Endothelial cell of umbilical vein (primary cell): ENCODE measurements around the gene ZNF652. TPM values are rescaled to one million over a fixed set of nuclear protein-coding genes. Genes with fewer than 3 reads are reported as not detected.

Experiments
- BruUV-seq: library from RNA; stranded (reverse); fragments of 400-500 nt; replicated peaks from 2 replicates; lab custom pipeline; 2021; lab: Mats Ljungman, UMichigan
- CTCF ChIA-PET: fragments of 300-600, 350-600 bp; sonication (Branson Sonifier 250); formaldehyde crosslinking; loops from one replicate; lab custom pipeline; 2021; ENCODE audit warnings: antibody characterized with exemption, inconsistent platforms; lab: Charles Lee
- POLR2A ChIA-PET: fragments of 300-600, 350-600 bp; sonication (Branson Sonifier 250); formaldehyde crosslinking; loops from one replicate; lab custom pipeline; 2021; ENCODE audit warnings: antibody characterized with exemption, inconsistent platforms; lab: Charles Lee
- DNase-seq: peaks from one replicate; pipeline ENCODE4 v3.0.0-alpha.2; 2011; ENCODE audit warnings: low read depth, low spot score
- FAIRE-seq: peaks from 2 replicates; lab custom pipeline; 2011; peaks lifted over from hg19 to GRCh38; lab: Jason Lieb, UNC
- H2AFZ ChIP-seq: 2 replicates; pipeline ENCODE4 v1.6.0; 2012; ENCODE audit warnings: low read depth, low read length, control low read depth, inconsistent platforms
- H3K27ac ChIP-seq: 2 replicates; pipeline ENCODE4 v1.5.1; 2011; ENCODE audit warnings: low read depth, mild to moderate bottlenecking, control low read depth, low read length, moderate library complexity; ENCODE audit not compliant: insufficient read depth
- H3K27me3 ChIP-seq, 2 experiments: 2 replicates each; pipeline versions ENCODE4 v1.6.0 to v1.6.1; 2011; ENCODE audit warnings: low read length in 2 of 2, mixed read lengths in 1 of 2; ENCODE audit not compliant: control insufficient read depth in 2 of 2, insufficient read depth in 2 of 2
- H3K36me3 ChIP-seq, 2 experiments: 2 replicates in 1 of 2; 3 replicates in 1 of 2; pipeline ENCODE4 v1.5.1; 2011; ENCODE audit warnings: low read length in 2 of 2, mild to moderate bottlenecking in 1 of 2, moderate library complexity in 1 of 2; ENCODE audit not compliant: control insufficient read depth in 2 of 2, insufficient read depth in 2 of 2; ENCODE audit errors: extremely low read depth in 1 of 2
- H3K4me1 ChIP-seq: 3 replicates; pipeline ENCODE4 v1.5.1; 2011; ENCODE audit warnings: mild to moderate bottlenecking, low read length; ENCODE audit not compliant: control insufficient read depth, insufficient read depth; ENCODE audit errors: extremely low read depth
- H3K4me2 ChIP-seq: 2 replicates; pipeline ENCODE4 v1.6.1; 2011; ENCODE audit warnings: low read length, control low read depth, mixed read lengths; ENCODE audit not compliant: insufficient read depth
- H3K4me3 ChIP-seq, 3 experiments: fragments of 200-600 bp in 1 of 3; sonication (generic), shearing (Covaris generic) in 1 of 3; replicated peaks in 1 of 3; 2 replicates each; pipeline ENCODE4 v1.5.1; 2011 to 2016; ENCODE audit warnings: control low read depth in 3 of 3, low read length in 3 of 3, mild to moderate bottlenecking in 2 of 3, inconsistent platforms in 1 of 3, low read depth in 1 of 3, moderate library complexity in 1 of 3; ENCODE audit not compliant: insufficient read depth in 1 of 3
- H3K79me2 ChIP-seq: 2 replicates; pipeline ENCODE4 v1.6.0; 2012; ENCODE audit warnings: low read length, inconsistent platforms; ENCODE audit not compliant: control insufficient read depth, insufficient read depth
- H3K9ac ChIP-seq: replicated peaks from 2 replicates; pipeline ENCODE3; 2011; ENCODE audit warnings: low read length, control low read depth; ENCODE audit not compliant: insufficient read depth; ENCODE audit errors: extremely low read depth
- H3K9me1 ChIP-seq: replicated peaks from 3 replicates; pipeline ENCODE4 v1.6.0; 2011; ENCODE audit warnings: mild to moderate bottlenecking, low read length; ENCODE audit not compliant: control insufficient read depth, insufficient read depth; ENCODE audit errors: extremely low read depth
- H3K9me3 ChIP-seq: replicated peaks from 2 replicates; pipeline ENCODE4 v1.5.1; 2012; ENCODE audit warnings: low read length, inconsistent platforms; ENCODE audit not compliant: control insufficient read depth, insufficient read depth
- H4K20me1 ChIP-seq: replicated peaks from 2 replicates; pipeline ENCODE3; 2011; ENCODE audit warnings: mild to moderate bottlenecking, low read length; ENCODE audit not compliant: control insufficient read depth, insufficient read depth; ENCODE audit errors: extremely low read depth
- EZH2 ChIP-seq: IDR thresholded peaks from 2 replicates; pipeline ENCODE4 v1.6.1; 2012; ENCODE audit warnings: borderline replicate concordance, low read depth, mild to moderate bottlenecking, moderate library complexity, low read length, inconsistent platforms; ENCODE audit not compliant: severe bottlenecking
- JUN ChIP-seq: IDR thresholded peaks from 2 replicates; pipeline ENCODE4 v1.6.1; 2011; ENCODE audit warnings: borderline replicate concordance, low read depth; ENCODE audit not compliant: insufficient read length, insufficient read depth
- MYC ChIP-seq: IDR thresholded peaks from one replicate; pipeline ENCODE4 v1.6.1; 2011; ENCODE audit warnings: mild to moderate bottlenecking, low read depth, low read length
- POLR2A ChIP-seq: IDR thresholded peaks from 2 replicates; pipeline ENCODE4 v1.6.1; 2012; ENCODE audit warnings: low read depth, mild to moderate bottlenecking, control low read depth, low read length
- POLR2AphosphoS5 ChIP-seq: IDR thresholded peaks from 2 replicates; pipeline ENCODE4 v1.6.1; 2012; ENCODE audit warnings: low read depth, mild to moderate bottlenecking, control low read depth, low read length, moderate library complexity; ENCODE audit not compliant: insufficient read depth
- dilution Hi-C: fragments of 300-500 bp; cut with MboI; formaldehyde crosslinking; loops from one replicate; pipeline ENCODE4 v1.15.0; 2019; ENCODE audit warnings: low sequenced_read_pairs; ENCODE audit not compliant: extremely low pct_ligation_motif_present
- intact Hi-C: fragments of 100-400 bp; cut with micrococcal nuclease; formaldehyde crosslinking; loops from one replicate; pipeline ENCODE4 v1.10.0; 2022
- polyA plus RNA-seq, 4 experiments: library from polyadenylated mRNA; depleted of rRNA in 3 of 4; stranded (reverse) in 3 of 4; unstranded in 1 of 4; fragments of >200 nt; gene quantifications; 2 replicates each; pipeline versions ENCODE4 v1.2.1 to v1.2.3, GENCODE V29; 2011 to 2012; ENCODE audit warnings: missing spikeins in 1 of 4
- total RNA-seq: library from RNA; stranded (reverse); gene quantifications from 2 replicates; pipeline ENCODE4 v1.2.3, GENCODE V29; 2021
- TF ChIP-seq, protein P1 (sequence below), 2 donors: IDR thresholded peaks; 1 replicate in 1 of 2; 2 replicates in 1 of 2; pipeline ENCODE4 v1.5.1; 2011; ENCODE audit warnings: low read length in 2 of 2, mild to moderate bottlenecking in 2 of 2, moderate library complexity in 2 of 2, control low read depth in 1 of 2, inconsistent platforms in 1 of 2, low read depth in 1 of 2; ENCODE audit not compliant: insufficient read depth in 1 of 2; ENCODE audit errors: extremely low read depth in 1 of 2
- TF ChIP-seq, protein P2 (sequence below): IDR thresholded peaks from 2 replicates; pipeline ENCODE4 v1.6.1; 2011; ENCODE audit not compliant: insufficient read depth, insufficient read length

ZNF652 gene
- total and polyA plus RNA-seq, 2 donors (not counting 3 experiments of a cell fraction or from before 2014, with no cell fraction given), result 6.1 to 18.6 TPM

DNA sequence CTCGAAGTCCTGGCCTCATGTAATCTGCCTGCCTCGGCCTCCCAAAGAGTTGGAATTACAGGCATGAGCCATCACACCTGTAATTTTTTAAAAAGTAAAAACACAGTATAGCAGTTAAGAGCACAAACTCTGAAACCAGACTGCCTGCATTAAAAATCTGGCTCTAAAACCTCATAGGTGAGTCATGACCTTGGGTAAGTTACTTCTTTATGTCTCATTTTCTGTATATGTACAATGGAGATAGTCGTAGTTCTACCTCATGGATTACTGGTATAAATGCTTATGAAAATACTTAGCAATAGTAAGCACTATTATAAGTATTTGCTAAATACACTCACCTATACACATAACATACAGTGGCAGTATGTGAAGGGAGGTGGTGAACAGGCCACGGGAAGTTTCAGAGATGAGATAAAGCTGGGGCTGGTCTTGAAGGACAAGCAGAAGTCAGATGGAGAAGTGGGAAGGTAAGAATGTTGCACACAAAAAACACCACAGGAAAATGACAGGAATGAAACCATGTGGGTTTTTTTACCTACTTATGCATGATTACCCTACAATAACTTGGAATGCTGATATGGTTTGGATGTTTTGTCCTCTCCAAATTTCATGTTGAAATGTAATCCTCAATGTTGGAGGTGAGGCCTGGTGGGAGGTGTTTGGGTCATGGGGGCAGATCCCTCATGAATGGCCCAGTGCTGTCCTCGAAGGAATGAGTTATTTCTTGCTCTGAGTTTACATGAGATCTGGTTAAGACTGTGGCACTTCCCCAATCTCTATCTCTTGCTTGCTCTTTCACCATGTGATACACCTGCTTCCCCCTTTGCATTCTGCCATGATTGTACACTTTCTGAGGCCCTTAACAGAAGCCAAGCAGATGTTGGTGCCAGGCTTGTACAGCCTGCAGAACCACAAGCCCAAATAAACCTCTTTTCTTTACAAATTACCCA is 33.9 kb downstream of the ZNF652 start:
- TF ChIP-seq, protein P1, sequence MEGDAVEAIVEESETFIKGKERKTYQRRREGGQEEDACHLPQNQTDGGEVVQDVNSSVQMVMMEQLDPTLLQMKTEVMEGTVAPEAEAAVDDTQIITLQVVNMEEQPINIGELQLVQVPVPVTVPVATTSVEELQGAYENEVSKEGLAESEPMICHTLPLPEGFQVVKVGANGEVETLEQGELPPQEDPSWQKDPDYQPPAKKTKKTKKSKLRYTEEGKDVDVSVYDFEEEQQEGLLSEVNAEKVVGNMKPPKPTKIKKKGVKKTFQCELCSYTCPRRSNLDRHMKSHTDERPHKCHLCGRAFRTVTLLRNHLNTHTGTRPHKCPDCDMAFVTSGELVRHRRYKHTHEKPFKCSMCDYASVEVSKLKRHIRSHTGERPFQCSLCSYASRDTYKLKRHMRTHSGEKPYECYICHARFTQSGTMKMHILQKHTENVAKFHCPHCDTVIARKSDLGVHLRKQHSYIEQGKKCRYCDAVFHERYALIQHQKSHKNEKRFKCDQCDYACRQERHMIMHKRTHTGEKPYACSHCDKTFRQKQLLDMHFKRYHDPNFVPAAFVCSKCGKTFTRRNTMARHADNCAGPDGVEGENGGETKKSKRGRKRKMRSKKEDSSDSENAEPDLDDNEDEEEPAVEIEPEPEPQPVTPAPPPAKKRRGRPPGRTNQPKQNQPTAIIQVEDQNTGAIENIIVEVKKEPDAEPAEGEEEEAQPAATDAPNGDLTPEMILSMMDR (IDR thresholded peaks at IDR 0.05; ENCODE audit: extremely low read depth in 1 of 2, insufficient read depth in 1 of 2, low read depth in 1 of 2, low read length in 2 of 2), result no peak
- TF ChIP-seq MYC, result no peak
- TF ChIP-seq, protein P2, sequence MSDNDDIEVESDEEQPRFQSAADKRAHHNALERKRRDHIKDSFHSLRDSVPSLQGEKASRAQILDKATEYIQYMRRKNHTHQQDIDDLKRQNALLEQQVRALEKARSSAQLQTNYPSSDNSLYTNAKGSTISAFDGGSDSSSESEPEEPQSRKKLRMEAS, result no peak
- no peak for TF ChIP-seq POLR2A
- no peak for TF ChIP-seq POLR2AphosphoS5
- no peak for TF ChIP-seq EZH2
- TF ChIP-seq JUN, result no peak
- no peaks in the 10 kb centered on the region for H3K4me1 ChIP-seq
- H3K27me3 ChIP-seq, result no peaks in the 10 kb centered on the region
- no peaks in the 10 kb centered on the region for H3K9me1 ChIP-seq
- FAIRE-seq (no peak), DNase-seq (no peak)
- H3K79me2 ChIP-seq, result peaks cover 13% of the 10 kb centered on the region
- intact Hi-C loops, result no loop called here
- BruUV-seq, result no TSS peak
- CTCF ChIA-PET, result interaction anchor here (1.1 to 2.1 kb wide), 3 partner anchors 7 to 37 kb away, joined by 3 to 8 read pairs (median 5); no protein-coding TSS in a partner anchor
- dilution Hi-C loops, result no loop called here
- no peaks in the 10 kb centered on the region for H4K20me1 ChIP-seq
- POLR2A ChIA-PET, result no interaction called here
- no peak overlapping the region for H3K9ac ChIP-seq
- H2AFZ ChIP-seq, result no peak overlapping the region
- H3K4me2 ChIP-seq, result no peak overlapping the region
- H3K36me3 ChIP-seq, result no peaks in the 10 kb centered on the region
- H3K4me3 ChIP-seq, result no peak overlapping the region
- no peaks in the 10 kb centered on the region for H3K9me3 ChIP-seq
- no peak overlapping the region for H3K27ac ChIP-seq
